Liver (tissue), 2 donors: ENCODE results near the gene RTN4RL1.

Experiments
- CTCF ChIP-seq: fragments of 150-350 bp; IDR thresholded peaks from 2 replicates; pipeline ENCODE4 v1.5.1; 2017; ENCODE audit warnings: improper control_type of control experiment, low read depth, low read length; ENCODE audit not compliant: missing input control
- YY1 ChIP-seq: IDR thresholded peaks from 2 replicates; pipeline ENCODE4 v1.6.1; 2016; ENCODE audit warnings: antibody characterized with exemption, mild to moderate bottlenecking
- TF ChIP-seq, protein P1 (sequence below): IDR thresholded peaks from 2 replicates; pipeline ENCODE4 v1.6.1; 2016; ENCODE audit warnings: antibody characterized with exemption
- donor health status: healthy.

DNA sequence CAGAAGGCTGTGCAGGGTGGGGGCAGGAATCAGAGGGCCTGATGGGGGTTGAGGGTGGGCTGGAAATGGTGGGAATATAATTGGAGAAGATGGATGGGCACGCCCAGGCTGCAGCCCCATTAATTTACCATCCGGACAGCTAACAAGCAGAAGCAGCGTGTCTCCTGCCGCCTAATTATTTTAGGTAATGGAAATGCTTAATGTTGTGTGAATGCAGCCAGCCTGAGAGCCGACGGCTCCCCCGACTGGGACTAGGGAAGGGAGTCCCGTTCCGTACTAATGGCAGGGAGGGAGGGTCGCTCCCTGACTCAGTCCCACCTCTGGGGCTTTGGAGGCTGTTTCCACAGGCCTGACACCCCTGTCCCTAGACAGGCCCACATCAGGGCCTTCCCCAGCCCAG is 12.0 kb upstream of the RTN4RL1 start:
- TF ChIP-seq CTCF (no peak), YY1 (no peak)
- TF ChIP-seq, protein P1, sequence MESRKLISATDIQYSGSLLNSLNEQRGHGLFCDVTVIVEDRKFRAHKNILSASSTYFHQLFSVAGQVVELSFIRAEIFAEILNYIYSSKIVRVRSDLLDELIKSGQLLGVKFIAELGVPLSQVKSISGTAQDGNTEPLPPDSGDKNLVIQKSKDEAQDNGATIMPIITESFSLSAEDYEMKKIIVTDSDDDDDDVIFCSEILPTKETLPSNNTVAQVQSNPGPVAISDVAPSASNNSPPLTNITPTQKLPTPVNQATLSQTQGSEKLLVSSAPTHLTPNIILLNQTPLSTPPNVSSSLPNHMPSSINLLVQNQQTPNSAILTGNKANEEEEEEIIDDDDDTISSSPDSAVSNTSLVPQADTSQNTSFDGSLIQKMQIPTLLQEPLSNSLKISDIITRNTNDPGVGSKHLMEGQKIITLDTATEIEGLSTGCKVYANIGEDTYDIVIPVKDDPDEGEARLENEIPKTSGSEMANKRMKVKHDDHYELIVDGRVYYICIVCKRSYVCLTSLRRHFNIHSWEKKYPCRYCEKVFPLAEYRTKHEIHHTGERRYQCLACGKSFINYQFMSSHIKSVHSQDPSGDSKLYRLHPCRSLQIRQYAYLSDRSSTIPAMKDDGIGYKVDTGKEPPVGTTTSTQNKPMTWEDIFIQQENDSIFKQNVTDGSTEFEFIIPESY: no peak
